Endothelial cell (in vitro differentiated cells): ENCODE measurements around the gene LPP. TPM values are rescaled to one million over a fixed set of nuclear protein-coding genes. Genes with fewer than 3 reads are reported as not detected.

Source experiments
- DNase-seq: peaks from one replicate; pipeline ENCODE4 v3.0.0; 2021; ENCODE audit warnings: low spot score
- H3K27ac Mint-ChIP-seq: one replicate; pipeline ENCODE4 v1.8.0; 2021; ENCODE audit warnings: mixed read lengths, inconsistent platforms; ENCODE audit not compliant: unreplicated experiment
- H3K27me3 Mint-ChIP-seq: one replicate; pipeline ENCODE4 v1.8.0; 2021; ENCODE audit warnings: mild to moderate bottlenecking, moderate library complexity, mixed read lengths, inconsistent platforms; ENCODE audit not compliant: unreplicated experiment
- H3K36me3 Mint-ChIP-seq: one replicate; pipeline ENCODE4 v1.8.0; 2021; ENCODE audit warnings: mild to moderate bottlenecking, low read depth, mixed read lengths, inconsistent platforms; ENCODE audit not compliant: unreplicated experiment
- H3K4me1 Mint-ChIP-seq: one replicate; pipeline ENCODE4 v1.8.0; 2021; ENCODE audit warnings: mild to moderate bottlenecking, mixed read lengths, inconsistent platforms; ENCODE audit not compliant: unreplicated experiment
- H3K4me3 Mint-ChIP-seq: one replicate; pipeline ENCODE4 v1.8.0; 2021; ENCODE audit warnings: mild to moderate bottlenecking, mixed read lengths, inconsistent platforms; ENCODE audit not compliant: unreplicated experiment
- H3K9me3 Mint-ChIP-seq: one replicate; pipeline ENCODE4 v1.8.0; 2021; ENCODE audit warnings: mixed read lengths, inconsistent platforms; ENCODE audit not compliant: unreplicated experiment
- total RNA-seq: library from RNA; stranded (reverse); fragmentation: NEBNext Ultra II Directional; extraction: Animal tissue kit (Norgen Biotek cat#: 25700); gene quantifications from one replicate; pipeline ENCODE4 v1.2.1, GENCODE V29; 2021; ENCODE audit not compliant: unreplicated experiment
- TF ChIP-seq, protein P1 (sequence below): fragments of 200-600 bp; sonication (generic); IDR thresholded peaks from one replicate; pipeline ENCODE4 v1.5.0; 2021; ENCODE audit warnings: antibody characterized with exemption; ENCODE audit not compliant: unreplicated experiment

The LPP gene
- total RNA-seq, 1 donor from 2014 or later = 181 TPM

DNA sequence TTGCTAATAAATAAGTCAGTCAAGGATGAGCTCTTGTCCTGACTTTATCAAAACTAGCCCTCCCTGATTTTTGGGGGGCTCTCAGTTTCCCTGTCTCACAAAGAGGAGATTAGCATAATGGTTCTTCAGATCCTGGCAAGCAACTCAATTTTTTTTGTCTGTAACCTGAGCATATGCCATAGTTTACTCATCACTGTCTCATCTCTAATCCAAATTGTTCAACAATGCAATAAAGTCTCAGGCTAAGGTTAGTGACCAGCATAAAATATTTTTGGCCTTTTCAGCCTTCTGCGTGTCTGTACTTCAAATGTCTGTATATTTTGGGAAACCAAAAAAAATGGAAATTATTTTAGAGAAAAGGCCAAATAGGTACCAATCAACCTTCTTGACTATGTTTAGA is 552.2 kb downstream of the LPP start:
- DNase-seq = no peak
- Mint-ChIP-seq H3K4me3 (no peak overlapping the region), H3K9me3 (no peaks in the 10 kb centered on the region), H3K27me3 (peaks cover 4% of the 10 kb centered on the region), H3K27ac (no peak overlapping the region), H3K36me3 (no peaks in the 10 kb centered on the region), H3K4me1 (peaks cover 3% of the 10 kb centered on the region)
- TF ChIP-seq, protein P1, sequence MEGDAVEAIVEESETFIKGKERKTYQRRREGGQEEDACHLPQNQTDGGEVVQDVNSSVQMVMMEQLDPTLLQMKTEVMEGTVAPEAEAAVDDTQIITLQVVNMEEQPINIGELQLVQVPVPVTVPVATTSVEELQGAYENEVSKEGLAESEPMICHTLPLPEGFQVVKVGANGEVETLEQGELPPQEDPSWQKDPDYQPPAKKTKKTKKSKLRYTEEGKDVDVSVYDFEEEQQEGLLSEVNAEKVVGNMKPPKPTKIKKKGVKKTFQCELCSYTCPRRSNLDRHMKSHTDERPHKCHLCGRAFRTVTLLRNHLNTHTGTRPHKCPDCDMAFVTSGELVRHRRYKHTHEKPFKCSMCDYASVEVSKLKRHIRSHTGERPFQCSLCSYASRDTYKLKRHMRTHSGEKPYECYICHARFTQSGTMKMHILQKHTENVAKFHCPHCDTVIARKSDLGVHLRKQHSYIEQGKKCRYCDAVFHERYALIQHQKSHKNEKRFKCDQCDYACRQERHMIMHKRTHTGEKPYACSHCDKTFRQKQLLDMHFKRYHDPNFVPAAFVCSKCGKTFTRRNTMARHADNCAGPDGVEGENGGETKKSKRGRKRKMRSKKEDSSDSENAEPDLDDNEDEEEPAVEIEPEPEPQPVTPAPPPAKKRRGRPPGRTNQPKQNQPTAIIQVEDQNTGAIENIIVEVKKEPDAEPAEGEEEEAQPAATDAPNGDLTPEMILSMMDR = no peak

DNA sequence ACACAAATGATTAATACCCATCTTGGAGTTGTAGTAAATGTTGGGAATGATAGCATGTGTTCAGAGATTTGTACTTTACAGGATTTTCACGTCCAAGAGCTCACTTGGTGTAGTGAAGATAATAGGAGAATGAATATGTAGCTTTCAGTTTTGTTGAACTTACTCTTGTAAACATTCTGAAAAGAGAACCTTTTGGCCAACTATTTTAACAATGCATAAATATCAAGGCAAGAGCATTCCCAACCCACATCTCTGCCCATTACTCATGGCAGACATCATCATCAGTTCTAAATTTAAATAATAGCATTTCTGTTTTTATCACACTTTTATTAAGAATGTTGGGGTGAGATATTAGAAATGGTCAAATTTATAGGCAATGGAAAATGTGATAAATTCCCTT is 552.6 kb downstream of the LPP start:
- peaks cover 4% of the 10 kb centered on the region for H3K27me3 Mint-ChIP-seq
- no peak overlapping the region for H3K4me3 Mint-ChIP-seq
- no peaks in the 10 kb centered on the region for H3K9me3 Mint-ChIP-seq
- DNase-seq = no peak
- TF ChIP-seq, protein P1 = no peak
- no peaks in the 10 kb centered on the region for H3K4me1 Mint-ChIP-seq
- H3K27ac Mint-ChIP-seq = no peak overlapping the region
- no peaks in the 10 kb centered on the region for H3K36me3 Mint-ChIP-seq

DNA sequence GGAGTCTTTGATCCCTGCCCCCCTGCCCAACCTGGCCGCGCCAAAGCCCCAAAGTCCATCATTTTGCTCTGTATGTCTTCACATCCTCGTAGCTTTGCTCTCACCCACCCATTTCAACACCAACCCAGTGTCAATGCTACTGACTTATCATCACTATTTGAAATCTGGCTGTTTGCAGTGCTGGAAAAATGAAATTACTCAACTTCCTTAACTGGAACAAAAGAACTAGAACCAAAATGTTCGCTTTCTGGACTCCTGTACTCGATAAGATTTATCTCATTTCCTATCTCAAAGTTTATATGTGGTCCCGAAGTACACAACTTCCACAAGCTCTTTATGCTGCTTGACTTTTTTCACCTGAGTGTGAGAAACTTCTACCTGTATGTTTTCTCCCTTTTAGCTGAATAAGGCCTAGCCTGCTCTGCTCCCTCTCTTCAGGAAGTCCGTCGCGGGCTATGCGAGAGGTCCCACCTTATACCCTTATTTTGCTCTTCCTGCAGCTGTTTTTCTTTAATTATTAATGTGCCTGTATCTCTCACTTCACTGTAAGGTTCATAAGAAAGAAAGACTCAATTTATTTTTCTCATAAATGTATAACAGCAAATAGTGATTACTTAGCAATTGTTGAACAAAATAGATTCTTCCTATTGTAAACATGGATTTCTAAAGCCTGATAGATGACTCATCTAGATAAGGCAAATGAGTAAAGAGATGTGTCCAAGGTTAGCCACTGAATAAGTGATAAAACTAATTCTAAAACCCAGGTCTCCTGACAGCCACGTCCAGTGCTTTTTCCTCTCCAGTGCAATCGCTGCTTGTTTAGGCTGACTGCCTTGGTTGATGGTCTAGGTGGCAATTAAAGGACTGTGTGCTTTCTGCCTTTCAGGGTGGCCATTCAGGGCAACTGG is 553.7 kb downstream of the LPP start:
- TF ChIP-seq, protein P1 = no peak
- Mint-ChIP-seq H3K4me1 (peaks cover 3% of the 10 kb centered on the region), H3K27ac (no peak overlapping the region), H3K36me3 (no peaks in the 10 kb centered on the region), H3K4me3 (no peak overlapping the region), H3K27me3 (peaks cover 4% of the 10 kb centered on the region), H3K9me3 (no peaks in the 10 kb centered on the region)
- DNase-seq = no peak

DNA sequence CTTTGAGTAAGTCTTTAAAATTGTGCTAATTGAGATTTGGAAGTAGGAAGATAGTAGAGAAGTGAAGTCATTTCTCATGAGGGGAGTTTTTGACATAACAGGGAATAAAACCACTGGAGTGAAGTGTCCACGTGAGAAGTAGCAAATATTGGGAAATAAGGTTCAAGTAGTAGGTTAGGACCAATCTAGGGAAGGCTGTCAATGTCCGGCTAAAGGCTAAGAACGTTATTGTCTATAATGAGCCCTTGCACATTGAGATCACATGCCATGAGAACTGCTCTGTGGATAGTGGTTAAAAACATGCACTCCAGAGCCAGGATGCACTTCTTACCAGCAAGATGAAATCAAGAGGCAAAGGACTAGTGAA is 557.9 kb downstream of the LPP start:
- Mint-ChIP-seq H3K4me3 (no peak overlapping the region), H3K9me3 (no peaks in the 10 kb centered on the region), H3K36me3 (no peaks in the 10 kb centered on the region), H3K27me3 (no peaks in the 10 kb centered on the region), H3K4me1 (peaks cover 3% of the 10 kb centered on the region), H3K27ac (no peak overlapping the region)
- TF ChIP-seq, protein P1 = no peak
- DNase-seq = no peak

DNA sequence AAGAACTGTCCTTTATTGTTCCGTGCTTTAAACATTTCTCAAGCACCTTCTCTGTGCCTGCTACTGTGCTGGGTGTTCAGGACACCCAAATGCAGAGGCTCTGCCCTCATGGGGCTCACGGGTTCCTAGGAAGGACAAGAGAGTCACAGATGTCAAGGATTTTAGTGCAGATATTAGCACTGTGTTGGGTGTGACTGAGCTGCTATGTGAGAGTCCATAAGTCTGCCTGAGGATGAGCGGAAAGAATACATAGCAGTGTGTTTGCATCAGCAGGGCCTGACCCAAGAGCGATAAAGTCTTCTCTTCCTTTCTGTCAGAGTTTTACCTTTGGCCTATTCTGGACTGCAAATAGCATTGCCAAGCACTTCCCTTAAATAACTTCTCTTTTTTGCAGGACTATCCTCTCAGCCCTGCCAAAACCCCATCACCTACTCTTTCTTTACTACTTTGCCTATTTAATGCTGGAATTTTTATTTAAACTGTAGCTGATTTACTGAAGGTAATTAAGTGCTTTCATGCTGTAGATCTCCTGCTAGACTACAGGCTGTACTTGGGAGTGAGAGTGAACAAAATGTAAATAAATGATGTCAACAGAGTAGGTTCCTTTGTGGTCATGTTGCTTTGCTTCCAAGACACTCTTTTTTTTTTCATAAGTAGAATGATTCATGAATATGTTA is 558.4 kb downstream of the LPP start:
- no peak overlapping the region for H3K27ac Mint-ChIP-seq
- H3K36me3 Mint-ChIP-seq = no peaks in the 10 kb centered on the region
- DNase-seq = no peak
- peaks cover 3% of the 10 kb centered on the region for H3K4me1 Mint-ChIP-seq
- H3K9me3 Mint-ChIP-seq = no peaks in the 10 kb centered on the region
- TF ChIP-seq, protein P1 = no peak
- H3K27me3 Mint-ChIP-seq = no peaks in the 10 kb centered on the region
- H3K4me3 Mint-ChIP-seq = no peak overlapping the region
